ENCODE measurements around the gene CYBA.

- TF ChIP-seq CTCF (IDR thresholded peaks at IDR 0.05; ENCODE audit: poor library complexity, severe bottlenecking) (no peak), REST (IDR thresholded peaks at IDR 0.05; ENCODE audit: borderline replicate concordance) (no peak), EZH2 (IDR thresholded peaks at IDR 0.05; ENCODE audit: borderline replicate concordance, insufficient read depth, low read length, poor library complexity, severe bottlenecking) (no peak)
Observed at GRCh38 chr16:88622866-88623265, 28.0 kb downstream of the CYBA start.
